ENCODE data around the gene GLT8D2.
"Not testable (repeated sequence)": the region's sequence is repeated elsewhere in the genome, so short reads cannot be mapped to it uniquely, and the experiment has no call there.

The GLT8D2 gene

DNA sequence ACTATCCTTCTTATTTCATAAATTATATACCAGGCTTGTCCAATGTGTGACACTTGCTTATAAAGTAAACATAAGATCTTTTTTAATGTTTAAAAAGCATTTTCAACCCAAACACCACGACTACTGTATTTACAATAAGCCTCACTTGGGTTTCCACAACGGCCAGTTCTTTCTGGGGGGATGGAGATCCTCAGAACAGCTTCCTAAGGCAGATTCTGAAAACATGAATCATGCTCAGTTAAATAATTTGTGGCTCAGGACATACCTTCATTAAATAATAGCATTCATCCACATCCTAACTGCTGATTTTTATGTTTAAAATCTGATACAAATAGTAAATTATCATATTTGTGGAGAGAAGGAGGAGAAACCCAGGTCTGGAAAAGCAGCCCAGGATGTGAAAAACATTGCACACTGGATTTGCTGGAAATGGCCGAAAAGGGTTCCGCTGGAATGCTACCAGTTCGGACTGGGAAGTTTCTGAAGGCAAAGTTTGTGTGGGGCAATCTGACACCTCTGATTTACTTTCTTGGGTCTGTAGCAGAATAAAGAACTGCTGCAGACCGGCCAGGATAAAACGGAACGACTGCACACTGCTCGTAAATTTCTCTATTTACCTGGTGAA, 597 bp downstream of the GLT8D2 start:
- no peak for DNase-seq

DNA sequence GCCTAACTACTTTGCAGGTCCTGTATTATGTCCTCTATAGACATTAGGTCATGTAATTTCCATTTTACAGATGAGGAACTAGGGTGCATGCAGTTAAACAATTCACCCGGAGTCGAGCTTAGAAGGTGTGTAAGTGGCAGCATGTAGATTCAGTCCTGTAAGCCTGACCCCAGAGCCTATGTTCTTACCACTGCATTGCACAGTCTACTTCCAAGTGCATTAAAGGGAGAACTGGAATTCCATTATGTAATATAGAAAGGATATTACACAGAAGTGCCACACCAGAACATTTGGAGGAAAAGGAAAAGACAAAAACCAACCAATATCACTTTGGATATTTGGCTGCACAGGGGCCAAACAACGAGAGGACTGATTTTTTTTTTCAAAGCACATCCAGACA, 1.2 kb downstream of the GLT8D2 start:
- DNase-seq, result no peak

DNA sequence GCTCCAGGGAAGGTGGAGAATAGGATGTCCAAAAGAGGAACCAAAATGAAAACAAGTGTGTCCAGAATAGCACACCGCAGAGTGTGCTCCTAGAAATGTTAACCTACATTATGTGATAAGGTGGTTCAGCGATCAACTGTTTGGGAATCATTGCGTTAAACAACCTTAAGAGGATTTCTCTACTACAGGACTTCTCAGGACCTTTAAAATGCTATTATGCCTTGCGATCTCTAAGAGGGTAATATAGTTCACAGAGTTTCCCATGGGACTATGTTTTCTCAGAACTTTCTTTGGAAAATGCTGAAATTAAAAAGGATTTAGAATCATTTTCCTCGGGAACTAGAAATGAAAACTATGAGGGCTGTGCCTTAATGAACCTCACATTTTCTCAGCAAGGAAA, 1.8 kb downstream of the GLT8D2 start:
- DNase-seq, result no peak

DNA sequence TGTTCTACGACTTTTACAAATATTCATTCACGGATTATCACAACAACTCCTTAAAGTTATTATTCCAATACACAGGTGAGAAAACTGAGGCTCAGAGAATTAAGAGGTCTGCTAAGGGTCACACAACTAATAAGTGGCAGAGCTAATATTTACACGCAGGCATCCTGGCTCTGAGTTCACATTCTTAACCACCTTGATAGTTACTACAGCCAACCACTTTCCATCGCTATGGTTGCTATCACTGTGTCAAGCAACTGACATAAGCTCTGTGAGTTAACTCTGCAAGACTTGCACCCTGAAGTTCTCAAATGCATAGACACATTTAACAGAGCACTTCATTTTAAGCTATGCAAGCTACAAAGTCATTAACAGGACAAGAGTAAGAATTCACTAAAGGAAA, 3.7 kb downstream of the GLT8D2 start:
- no peak for DNase-seq

DNA sequence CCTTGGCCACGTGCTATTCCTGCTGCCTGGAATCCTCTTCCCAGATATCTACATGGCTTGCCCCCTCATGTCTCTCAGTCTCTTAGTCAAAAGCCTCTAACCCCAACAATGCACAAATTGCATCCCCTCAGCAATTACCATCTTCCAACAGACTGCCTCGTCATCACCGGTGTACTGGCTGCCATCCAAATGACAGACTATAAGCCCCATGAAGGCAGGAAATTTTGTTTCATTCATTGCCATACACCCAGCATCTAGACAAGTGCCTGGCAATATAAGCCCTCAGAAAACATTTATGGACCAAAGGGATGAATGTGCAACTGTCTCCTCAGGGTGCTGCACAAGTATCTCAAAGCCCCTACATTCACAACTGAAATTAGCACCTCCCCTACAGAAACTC, 5.8 kb downstream of the GLT8D2 start:
- no peak for DNase-seq

DNA sequence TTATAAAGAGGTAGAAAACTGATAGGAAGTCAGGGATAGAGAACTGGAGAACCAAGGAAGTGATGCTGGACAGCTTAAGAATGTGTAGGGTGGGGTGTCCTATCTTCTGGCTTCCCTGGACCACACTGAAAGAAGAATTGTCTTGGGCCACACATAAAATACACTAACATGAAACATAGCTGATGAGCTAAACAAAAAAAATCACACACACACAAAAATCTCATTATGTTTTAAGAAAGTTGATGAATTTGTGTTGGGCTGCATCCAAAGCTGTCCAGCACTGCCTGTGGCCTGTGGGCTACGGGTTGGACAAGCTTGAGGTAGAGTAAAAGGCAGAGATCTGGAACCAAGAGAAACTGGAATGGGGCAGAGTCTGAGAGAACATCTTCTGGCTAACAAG, 7.4 kb downstream of the GLT8D2 start:
- DNase-seq, result no peak

DNA sequence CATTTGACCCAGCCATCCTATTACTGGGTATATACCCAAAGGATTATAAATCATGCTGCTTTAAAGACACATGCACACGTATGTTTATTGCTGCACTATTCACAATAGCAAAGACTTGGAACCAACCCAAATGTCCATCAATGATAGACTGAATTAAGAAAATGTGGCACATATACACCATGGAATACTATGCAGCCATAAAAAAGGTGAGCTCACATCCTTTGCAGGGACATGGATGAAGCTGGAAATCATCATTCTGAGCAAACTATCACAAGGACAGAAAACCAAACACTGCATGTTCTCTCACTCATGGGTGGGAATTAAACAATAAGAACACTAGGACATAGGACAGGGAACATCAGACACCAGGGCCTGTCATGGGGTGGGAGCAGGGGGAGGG, 10.2 kb downstream of the GLT8D2 start:
- not testable (repeated sequence) for DNase-seq

DNA sequence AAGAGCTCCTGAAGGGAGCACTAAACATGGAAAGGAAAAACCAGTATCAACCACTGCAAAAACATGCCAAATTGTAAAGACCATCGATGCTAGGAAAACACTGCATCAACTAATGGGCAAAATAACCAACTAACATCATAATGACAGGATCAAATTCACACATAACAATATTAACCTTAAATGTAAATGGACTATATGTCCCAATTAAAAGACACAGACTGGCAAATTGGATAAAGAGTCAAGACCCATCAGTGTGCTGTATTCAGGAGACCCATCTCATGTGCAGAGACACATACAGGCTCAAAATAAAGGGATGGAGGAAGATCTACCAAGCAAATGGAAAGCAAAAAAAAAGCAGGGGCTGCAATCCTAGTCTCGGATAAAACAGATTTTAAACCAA, 13.8 kb downstream of the GLT8D2 start:
- not testable (repeated sequence) for DNase-seq

DNA sequence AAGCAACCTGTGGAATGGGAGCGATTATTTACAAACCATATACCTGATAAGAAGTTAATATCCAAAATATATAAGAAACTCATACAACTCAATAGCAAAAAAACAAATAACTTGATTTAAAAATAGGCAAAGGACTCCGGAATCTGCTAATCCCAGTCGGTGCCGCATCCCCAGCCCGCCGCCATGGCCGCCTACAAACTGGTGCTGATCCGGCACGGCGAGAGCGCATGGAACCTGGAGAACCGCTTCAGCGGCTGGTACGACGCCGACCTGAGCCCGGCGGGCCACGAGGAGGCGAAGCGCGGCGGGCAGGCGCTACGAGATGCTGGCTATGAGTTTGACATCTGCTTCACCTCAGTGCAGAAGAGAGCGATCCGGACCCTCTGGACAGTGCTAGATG, 19.4 kb downstream of the GLT8D2 start:
- DNase-seq, result not testable (repeated sequence)

DNA sequence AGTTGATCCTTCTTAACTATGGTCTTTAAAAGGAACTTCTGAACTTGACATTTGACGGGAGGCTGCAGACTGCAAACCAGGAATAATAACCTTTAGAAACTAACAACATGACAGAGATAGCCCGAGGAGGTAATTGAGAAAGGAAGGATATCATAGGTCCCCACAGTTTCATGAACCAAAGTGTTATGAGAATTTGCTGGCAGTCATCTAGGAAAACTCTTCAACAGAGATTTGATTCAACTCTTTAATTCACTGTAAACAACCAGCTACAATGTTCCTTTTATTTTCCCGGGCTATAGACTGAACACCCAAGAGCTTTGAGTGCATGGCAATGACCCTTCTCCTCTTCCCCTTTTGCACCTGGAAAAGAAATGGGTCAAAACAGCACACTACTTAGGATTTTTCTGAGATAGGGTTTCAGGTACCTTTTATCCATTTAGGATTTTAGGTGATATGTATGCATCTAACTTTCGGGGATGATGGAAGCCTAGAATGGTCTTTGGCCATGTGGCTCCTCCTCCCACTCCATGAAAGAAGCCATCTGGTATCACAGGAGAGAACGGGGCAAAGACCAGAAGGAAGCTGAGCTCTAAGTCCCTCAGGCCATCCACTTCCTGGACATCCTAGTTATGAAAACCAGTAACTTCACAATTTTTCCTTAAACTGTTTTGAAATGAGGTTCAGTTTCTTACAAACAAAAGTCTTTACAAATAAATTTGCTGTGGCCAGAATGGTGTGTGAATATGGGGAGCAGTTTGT, 23.0 kb downstream of the GLT8D2 start:
- DNase-seq, result no peak

DNA sequence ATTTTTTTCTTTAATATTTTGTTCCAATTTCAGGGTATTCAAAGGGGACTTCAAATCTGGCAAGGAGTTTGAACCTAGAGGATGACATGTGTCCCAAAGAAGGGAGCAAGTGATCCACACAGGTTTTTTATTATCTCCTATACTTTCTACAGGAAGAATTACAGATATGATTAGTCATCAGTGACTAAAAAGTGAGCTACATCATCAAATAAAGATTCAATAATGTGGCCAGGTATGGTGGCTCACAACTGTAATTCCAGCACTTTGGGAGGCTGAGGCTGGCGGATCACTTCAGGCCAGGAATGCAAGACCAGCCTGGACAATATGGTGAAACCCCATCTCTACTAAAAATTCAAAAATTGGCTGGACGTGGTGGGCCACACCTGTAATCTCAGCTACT, 24.2 kb downstream of the GLT8D2 start:
- no peak for DNase-seq

DNA sequence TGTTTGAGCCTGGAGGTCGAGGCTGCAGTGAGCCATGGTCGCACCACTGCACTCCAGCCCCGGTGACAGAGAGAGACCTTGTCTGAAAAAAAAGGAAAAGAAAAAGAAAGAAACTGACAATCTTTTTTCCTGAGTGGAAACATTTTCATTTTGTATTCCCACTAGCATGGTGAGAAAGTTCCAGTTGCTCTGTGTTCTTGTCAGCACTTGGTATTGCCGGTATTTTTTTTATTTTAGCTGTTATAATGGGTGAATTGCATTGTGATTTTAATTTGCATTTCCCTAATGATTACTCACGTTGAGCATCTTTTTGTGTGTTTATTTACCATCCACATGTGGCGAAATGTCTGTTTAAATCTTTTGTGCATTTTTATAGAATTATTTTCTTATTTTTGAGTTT, 25.6 kb downstream of the GLT8D2 start:
- DNase-seq, result no peak

DNA sequence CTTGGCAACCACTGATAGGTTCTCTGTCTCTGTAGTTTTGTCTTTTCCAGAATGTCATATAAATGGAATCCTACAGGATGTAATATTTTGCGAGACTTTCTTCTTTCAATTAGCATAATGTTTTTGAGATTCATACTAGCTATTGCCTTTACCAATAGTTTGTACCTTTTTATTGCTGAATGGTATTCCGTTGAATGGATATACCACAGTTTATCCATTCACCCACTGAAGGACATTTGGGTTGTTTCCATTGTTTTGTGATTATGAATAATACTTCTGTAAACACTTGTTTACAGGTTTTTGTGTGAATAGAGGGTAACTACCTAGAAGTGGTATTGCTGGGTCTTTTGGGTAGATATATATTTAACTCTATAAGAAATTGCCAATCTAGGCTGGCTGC, 26.3 kb downstream of the GLT8D2 start:
- DNase-seq, result no peak

DNA sequence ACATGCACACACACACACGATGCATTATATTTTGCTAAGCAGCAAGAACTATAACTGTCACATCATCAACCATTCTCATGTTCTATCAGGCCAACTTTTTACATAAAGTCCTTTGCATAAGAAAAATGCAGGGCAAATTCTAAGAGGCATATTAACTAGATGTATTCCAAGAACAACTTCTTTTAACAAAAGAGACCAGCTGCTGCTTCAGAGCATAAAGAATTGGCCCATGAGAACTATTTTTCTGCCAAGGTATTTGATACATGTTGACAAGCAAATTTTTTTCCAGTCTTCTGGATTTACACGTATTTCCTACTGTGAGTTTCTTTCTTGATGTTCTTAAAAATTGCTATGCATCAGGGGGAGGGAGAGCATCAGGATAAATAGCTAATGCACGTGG, 27.2 kb downstream of the GLT8D2 start:
- no peak for DNase-seq

DNA sequence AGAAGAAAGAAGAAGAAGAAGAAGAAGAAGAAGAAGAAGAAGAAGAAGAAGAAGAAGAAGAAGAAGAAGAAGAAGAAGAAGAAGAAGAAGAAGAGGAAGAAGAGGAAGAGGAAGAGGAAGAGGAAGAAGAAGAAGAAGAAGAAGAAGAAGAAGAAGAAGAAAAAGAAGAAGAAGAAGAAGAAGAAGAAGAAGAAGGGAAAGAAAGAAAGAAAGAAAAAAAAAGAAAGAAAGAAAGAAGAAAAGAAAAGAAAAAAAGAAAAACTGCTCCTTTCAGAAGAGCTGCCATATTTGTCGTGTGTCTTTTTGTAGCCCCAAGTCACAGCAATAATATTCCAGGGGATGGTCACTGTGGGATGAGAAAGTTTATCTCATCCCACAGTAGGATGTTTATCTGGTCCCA, 28.1 kb downstream of the GLT8D2 start:
- DNase-seq, result not testable (repeated sequence)

DNA sequence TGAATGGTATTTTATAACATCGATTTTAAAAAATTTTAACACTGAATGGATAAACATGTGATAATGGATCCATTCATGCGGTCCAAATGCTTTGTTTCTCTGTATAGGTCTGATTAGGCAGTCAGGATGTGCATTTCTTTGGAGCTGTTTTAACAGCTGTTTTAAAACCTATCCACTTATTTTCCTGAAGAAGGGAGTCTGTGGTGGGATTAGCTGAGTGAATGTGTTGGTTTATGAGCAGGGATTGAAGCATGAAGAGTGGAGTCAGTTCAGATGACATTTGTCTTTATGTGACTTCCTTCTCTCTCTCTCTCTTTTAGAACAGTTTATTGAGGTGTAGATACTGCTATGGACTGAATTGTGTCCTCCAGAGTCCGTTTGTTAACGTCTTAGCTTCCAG, 37.7 kb downstream of the GLT8D2 start:
- DNase-seq, result no peak

DNA sequence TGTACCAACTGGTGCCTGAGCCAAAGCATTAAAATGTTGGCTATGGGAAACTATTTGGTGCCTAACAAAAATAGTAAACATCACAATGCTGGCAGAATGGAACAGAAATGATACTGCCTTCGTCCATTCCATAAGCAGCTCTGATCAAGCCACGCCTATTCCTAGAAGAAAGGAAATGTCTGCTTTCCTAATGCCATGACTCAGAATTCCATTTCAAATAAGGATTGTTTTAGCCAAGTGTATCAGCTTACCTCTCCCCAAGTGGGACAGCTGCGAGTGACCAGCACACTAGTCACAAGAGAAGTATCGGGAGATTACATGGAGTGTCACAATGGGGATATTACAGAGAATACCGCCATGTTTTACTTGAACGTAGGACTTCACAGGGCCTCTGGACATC, 38.7 kb downstream of the GLT8D2 start:
- no peak for DNase-seq

DNA sequence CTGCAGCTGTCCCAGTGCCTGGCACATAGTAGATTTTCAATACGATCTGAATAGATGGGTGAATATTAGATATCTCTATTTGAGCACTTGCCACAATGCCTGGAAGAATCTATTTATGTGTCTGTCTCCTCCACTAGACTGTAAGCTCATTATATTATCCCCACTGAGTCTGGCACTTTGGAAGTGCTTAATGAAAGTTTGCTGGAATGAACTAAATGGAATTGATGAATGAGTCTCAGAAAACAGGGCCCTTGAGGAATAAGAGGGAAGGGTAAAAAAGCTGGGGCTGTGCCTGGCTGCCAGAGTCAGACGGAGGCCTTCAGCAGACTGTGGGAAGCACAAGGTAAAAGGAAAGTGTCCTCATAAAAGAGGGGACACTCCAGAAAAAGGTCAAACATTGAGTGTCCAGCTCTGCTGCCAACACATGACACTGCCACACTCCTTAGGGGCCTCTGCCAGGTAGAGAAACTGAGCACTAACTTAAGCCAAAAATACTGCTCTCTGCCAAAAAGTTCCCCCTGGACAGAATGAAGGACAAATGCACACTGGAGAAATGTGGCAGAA, 39.3 kb downstream of the GLT8D2 start:
- DNase-seq, result no peak

DNA sequence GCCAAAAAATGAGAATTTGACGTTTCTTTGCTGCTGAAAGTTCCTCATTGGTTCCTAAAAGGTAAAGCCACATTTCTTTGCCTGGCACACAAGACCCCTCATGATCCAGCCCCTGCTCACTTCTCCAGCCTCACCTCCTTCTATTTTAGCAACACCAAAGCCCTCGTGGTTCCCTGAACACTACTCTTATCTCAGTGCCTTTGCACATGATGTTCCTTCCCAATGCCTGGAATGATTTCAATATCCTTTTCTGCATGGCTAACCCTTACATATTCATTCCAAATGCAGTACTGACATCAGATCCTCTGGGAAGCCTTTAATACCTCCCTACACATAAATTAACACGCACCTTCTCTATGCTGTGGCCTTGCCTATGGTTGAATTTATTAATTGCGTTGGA, 39.9 kb downstream of the GLT8D2 start:
- no peak for DNase-seq

DNA sequence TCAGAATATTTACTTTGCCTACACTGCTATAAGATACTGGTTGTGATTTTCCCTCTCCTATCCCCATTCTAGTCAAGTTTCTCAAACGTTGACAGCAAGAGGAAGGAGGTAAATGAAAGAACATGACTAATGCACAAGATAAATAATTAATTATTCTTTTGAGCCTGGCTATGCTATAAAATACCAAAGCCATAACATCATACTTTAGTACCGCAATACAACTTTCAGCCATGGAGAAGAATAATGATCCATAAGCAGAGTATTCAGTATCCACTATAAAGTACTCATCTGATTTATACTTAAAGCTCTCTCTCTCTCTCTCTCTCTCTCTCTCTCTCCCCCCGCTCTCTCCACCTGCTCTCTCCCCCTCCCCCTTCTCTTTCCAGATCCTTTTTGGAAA, 43.1 kb downstream of the GLT8D2 start:
- no peak for DNase-seq

DNA sequence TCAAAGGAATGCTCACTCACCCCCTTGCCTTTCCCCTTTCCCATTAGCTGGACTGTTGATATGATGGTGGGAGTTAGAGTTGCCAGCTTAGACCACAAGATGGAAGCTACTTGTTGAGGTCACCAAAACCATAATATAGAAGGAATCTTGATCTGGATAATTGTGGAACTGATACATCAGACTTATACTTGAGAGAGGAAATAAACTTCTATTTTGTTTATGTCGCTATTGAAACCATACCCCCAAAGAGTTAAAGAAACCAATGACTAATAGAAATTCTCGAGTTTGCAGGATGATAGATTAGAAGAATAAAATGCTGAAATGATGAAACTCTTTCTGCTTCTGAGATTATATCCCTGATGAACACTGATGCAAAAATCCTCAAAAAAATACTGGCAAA, 46.4 kb downstream of the GLT8D2 start:
- DNase-seq, result no peak

DNA sequence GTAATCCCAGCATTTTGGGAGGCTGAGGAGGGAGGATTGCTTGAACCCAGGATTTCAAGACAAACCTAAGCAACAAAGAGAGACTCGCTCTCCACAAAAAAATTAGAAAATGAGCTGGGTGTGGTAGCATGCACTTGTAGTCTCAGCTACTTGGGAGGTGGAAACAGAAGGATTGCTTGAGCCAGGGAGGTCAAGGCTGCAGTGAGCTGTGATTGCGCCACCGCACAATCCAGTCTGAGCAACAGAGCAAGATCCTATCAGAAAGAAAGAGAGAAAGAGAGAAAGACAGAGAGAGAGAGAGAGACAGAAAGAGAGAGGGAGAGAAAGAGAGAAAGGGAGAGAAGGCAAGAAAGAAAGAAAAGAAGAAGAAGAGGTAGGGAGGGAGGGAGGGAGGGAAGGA, 47.3 kb downstream of the GLT8D2 start:
- no peak for DNase-seq

DNA sequence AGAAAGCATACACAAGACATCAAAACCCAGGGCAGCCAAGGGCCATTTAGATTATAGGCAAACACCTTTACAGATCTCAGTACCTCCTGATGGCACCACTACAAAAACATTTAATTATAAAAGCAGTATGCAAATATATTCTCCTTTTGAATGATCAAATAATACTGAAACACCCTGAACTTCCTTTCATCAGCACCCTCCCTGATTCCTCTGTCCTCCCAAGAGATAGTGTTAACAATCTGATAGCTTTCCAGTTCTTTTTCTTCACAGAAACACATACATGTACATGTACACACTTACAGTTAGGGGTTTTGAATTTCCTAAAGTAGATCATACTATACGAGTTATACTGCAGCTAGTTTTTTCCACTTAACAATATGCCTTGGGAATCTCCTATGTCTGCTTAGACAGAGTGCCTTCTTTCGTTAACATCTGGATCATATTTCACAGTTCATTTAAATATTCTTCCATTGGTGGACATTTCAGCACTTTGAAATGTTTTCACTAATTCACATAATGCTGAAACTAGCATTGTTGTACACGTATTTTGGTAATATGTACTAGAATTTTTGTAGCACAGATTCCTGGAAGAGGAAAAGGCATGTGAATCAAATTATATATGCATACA, 49.1 kb downstream of the GLT8D2 start:
- DNase-seq, result no peak

DNA sequence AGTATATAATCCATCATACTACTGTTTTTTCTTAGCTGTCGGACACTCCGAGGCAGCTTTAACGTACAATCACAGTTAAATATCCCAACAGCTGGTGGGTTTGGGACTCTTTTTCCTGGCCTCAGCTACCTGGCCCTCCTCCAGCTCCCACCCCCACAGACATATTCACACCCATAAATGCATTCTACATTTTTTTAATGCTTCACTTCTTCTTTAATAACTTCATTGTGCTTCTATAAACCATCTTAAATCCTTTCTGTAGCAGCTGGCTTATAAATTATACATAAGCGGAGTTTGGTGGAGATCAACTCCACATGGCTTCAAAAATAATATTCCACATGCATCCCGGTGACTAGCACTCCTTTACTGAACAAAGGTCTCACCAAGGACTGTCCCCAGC, 51.0 kb downstream of the GLT8D2 start:
- no peak for DNase-seq

Measured in activated gamma-delta T cell treated with Interleukin-2 at 50 U/mL for 16 hours (primary cell).